Measurements from ENCODE around the gene MAEA.

MAEA gene

DNA sequence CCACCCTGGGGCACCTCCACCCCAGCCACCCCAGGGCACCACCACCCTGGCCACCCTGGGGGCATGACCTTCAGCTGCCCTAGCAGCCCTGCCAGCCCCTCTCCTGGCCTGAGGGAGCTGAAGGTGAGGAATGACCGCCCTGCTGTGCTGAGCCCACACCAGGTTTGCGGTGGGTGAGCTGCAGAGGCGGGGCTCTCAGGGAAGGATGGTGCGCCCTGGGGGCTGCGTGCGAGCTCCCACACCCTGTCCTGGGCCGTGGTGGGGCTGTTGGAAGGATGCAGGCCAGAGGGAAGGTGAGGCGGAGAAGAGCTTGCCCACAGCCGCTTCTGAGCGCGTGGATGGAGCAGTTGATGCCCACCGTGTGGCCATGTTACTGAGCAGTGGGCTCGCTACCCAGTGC, 75.1 kb downstream of the MAEA start:
- Histone ChIP-seq H3K27me3 (ENCODE audit: low read depth, low read length) (no peaks in the 10 kb centered on the region), H2AFZ (ENCODE audit: low read depth, low read length) (no peak overlapping the region), H3K36me3 (replicated peaks; ENCODE audit: low read depth, low read length) (no peaks in the 10 kb centered on the region), H3K4me1 (ENCODE audit: low read length) (no peaks in the 10 kb centered on the region), H3K9ac (ENCODE audit: low read length) (no peak overlapping the region), H4K20me1 (ENCODE audit: insufficient read depth, low read length) (no peaks in the 10 kb centered on the region), H3K4me2 (ENCODE audit: low read length) (no peak overlapping the region), H3K4me3 (ENCODE audit: low read length) (no peak overlapping the region), H3K79me2 (ENCODE audit: low read length) (no peaks in the 10 kb centered on the region), H3K27ac (ENCODE audit: low read length) (no peak overlapping the region), H3K9me3 (ENCODE audit: insufficient read depth, low read length) (no peaks in the 10 kb centered on the region)
- no peak for TF ChIP-seq EZH2phosphoT487 (IDR thresholded peaks at IDR 0.05; ENCODE audit: low read depth)
- TF ChIP-seq, protein P1, sequence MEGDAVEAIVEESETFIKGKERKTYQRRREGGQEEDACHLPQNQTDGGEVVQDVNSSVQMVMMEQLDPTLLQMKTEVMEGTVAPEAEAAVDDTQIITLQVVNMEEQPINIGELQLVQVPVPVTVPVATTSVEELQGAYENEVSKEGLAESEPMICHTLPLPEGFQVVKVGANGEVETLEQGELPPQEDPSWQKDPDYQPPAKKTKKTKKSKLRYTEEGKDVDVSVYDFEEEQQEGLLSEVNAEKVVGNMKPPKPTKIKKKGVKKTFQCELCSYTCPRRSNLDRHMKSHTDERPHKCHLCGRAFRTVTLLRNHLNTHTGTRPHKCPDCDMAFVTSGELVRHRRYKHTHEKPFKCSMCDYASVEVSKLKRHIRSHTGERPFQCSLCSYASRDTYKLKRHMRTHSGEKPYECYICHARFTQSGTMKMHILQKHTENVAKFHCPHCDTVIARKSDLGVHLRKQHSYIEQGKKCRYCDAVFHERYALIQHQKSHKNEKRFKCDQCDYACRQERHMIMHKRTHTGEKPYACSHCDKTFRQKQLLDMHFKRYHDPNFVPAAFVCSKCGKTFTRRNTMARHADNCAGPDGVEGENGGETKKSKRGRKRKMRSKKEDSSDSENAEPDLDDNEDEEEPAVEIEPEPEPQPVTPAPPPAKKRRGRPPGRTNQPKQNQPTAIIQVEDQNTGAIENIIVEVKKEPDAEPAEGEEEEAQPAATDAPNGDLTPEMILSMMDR (IDR thresholded peaks at IDR 0.05; ENCODE audit: low read depth, low read length), result no peak

DNA sequence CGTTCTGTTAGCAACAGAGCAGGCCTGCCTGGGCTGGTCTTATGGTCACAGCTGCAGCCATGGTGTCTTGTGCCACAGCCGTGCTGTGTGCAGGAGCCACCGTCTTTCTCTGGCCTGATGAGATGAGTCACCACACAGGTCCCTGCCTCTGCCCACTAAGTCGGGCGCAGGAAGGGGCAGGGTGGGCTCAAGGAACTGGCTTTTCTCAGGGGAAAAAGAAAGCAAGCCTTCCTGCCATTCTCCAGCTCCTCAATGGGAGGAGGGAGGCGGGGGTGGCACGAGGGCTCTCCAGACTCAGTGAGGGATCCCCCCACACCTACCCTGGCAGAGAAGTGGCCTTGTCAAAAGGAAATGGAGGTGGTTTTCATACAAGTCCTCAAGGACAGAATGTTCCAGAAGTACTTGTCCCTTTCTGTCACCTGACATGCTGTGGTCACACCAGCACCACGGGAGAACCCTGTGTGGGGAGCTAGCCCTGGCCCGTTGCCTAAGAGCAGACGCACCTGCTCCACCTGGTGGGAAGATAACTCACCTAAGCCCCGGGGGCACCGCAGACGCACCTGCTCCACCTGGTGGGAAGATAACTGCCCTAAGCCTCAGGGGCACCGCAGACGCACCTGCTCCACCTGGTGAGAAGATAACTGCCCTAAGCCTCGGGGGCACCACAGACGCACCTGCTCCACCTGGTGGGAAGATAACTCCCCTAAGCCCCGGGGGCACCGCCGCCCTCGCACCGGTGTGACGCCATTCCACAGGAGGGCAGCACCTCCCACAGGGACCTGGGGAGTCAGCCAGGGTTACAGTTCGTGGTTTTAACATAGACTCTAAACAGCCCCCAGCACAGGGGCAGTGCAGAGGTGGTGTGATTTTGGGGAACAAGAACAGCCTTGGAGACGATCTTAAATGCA, 75.8 kb downstream of the MAEA start:
- H3K79me2 ChIP-seq (ENCODE audit: low read length), result no peaks in the 10 kb centered on the region
- no peak overlapping the region for H3K4me3 ChIP-seq (ENCODE audit: low read length)
- no peak overlapping the region for H3K9ac ChIP-seq (ENCODE audit: low read length)
- no peak for TF ChIP-seq EZH2phosphoT487 (IDR thresholded peaks at IDR 0.05; ENCODE audit: low read depth)
- TF ChIP-seq, protein P1 (IDR thresholded peaks at IDR 0.05; ENCODE audit: low read depth, low read length), result 0 out of 2 replicates have a peak, but pooled peaks have one; percentile 13
- H4K20me1 ChIP-seq (ENCODE audit: insufficient read depth, low read length), result no peaks in the 10 kb centered on the region
- no peaks in the 10 kb centered on the region for H3K4me1 ChIP-seq (ENCODE audit: low read length)
- H3K9me3 ChIP-seq (ENCODE audit: insufficient read depth, low read length), result no peaks in the 10 kb centered on the region
- no peak overlapping the region for H3K27ac ChIP-seq (ENCODE audit: low read length)
- H2AFZ ChIP-seq (ENCODE audit: low read depth, low read length), result no peak overlapping the region
- no peaks in the 10 kb centered on the region for H3K36me3 ChIP-seq (replicated peaks; ENCODE audit: low read depth, low read length)
- H3K27me3 ChIP-seq (ENCODE audit: low read depth, low read length), result no peaks in the 10 kb centered on the region
- no peak overlapping the region for H3K4me2 ChIP-seq (ENCODE audit: low read length)

DNA sequence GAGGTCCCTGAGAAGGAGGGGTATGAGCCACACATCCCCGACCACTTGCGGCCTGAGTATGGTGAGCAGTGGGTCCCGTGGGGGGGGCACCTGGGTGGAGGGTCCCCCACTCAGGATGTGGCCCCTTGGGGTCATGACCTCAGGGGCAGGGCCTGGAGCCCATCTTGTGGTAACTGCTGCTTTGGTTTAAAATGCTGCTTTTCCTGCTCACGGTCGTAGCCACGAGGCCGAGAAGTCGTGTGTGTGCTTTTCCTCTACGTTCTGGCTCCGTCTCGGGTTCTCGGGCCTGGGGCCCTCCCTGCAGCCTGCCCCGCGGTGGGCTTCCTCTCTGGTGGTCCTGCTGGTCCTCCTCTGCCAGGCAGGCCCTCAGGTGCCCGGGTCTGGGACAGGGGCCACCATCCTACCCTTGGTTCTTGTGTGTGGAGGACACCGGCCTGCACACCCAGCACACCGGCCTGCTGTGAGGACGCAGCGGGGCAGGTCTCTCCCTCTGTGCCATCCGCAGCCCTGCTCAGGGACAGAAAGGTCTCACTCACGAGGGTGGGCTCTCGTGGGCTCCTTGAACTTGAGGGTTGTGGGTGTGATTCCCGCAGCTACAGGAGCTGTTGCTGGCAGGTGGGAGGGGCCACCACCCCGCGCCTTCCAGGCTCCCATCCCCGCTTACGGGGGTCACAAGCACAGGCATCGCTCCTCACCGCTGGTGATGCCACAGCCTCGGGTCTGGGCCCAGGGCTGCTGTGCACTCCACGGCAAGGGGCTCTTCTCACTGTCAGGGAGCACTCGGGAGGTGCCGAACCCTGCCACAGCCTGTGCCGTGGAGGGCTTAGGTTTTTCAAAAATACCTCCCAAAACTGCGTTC, 76.9 kb downstream of the MAEA start:
- Histone ChIP-seq H3K9ac (ENCODE audit: low read length) (no peak overlapping the region), H2AFZ (ENCODE audit: low read depth, low read length) (no peak overlapping the region), H4K20me1 (ENCODE audit: insufficient read depth, low read length) (no peaks in the 10 kb centered on the region), H3K4me2 (ENCODE audit: low read length) (no peak overlapping the region), H3K36me3 (replicated peaks; ENCODE audit: low read depth, low read length) (no peaks in the 10 kb centered on the region), H3K9me3 (ENCODE audit: insufficient read depth, low read length) (no peaks in the 10 kb centered on the region), H3K27me3 (ENCODE audit: low read depth, low read length) (no peaks in the 10 kb centered on the region), H3K79me2 (ENCODE audit: low read length) (no peaks in the 10 kb centered on the region), H3K4me3 (ENCODE audit: low read length) (no peak overlapping the region), H3K4me1 (ENCODE audit: low read length) (no peaks in the 10 kb centered on the region), H3K27ac (ENCODE audit: low read length) (no peak overlapping the region)
- TF ChIP-seq, protein P1 (IDR thresholded peaks at IDR 0.05; ENCODE audit: low read depth, low read length), result no peak
- no peak for TF ChIP-seq EZH2phosphoT487 (IDR thresholded peaks at IDR 0.05; ENCODE audit: low read depth)

All from OCI-LY3 (cell line).